Spleen (tissue), 7 donors: Measurements from ENCODE around the gene ACCSL.

ENCODE experiments used
- POLR2A ChIP-seq, 3 donors: fragments of 450-650 bp; IDR thresholded peaks; one replicate each; pipeline ENCODE4 v1.5.1; 2017; ENCODE audit warnings: antibody characterized with exemption in 3 of 3, mild to moderate bottlenecking in 1 of 3
- TF ChIP-seq, protein P1 (sequence below), 11 experiments: fragments of 200-600 bp in 7 of 11; fragments of 450-650 bp in 4 of 11; sonication (generic) in 4 of 11; IDR thresholded peaks in 8 of 11; conservative IDR thresholded peaks in 3 of 11; 1 replicate in 7 of 11; 2 replicates in 4 of 11; pipeline versions ENCODE4 v1.4.0 to v1.8.0; 2016 to 2021; ENCODE audit warnings: antibody characterized with exemption in 11 of 11, inconsistent platforms in 4 of 11, mild to moderate bottlenecking in 1 of 11
- donor health status: DM: no; HTN: no; CAD: no; lungs with moderate emphysema.
- donor health status: DM: no; HTN: no; CAD: no.
- donor health status: DM: no; HTN: no; CAD: no.

DNA sequence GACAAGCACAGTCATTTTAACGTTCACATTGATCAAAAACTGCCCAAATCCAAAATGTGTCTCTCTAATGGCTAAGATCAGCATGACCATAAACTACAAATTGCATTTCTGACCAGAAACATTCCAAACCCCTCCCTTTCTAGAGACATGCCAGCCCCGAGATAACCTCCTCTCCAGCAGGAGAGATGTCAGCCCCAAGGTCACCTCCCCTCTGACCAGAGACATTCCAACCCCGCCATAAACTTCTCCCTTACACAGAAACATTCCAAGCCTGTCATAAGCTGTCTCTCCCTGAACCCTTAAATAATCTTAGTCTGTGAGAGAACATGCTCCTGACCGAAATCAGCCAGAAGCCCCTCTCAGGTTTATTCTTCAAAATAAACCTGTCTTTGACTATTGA is 41.1 kb downstream of the ACCSL start:
- TF ChIP-seq, protein P1, sequence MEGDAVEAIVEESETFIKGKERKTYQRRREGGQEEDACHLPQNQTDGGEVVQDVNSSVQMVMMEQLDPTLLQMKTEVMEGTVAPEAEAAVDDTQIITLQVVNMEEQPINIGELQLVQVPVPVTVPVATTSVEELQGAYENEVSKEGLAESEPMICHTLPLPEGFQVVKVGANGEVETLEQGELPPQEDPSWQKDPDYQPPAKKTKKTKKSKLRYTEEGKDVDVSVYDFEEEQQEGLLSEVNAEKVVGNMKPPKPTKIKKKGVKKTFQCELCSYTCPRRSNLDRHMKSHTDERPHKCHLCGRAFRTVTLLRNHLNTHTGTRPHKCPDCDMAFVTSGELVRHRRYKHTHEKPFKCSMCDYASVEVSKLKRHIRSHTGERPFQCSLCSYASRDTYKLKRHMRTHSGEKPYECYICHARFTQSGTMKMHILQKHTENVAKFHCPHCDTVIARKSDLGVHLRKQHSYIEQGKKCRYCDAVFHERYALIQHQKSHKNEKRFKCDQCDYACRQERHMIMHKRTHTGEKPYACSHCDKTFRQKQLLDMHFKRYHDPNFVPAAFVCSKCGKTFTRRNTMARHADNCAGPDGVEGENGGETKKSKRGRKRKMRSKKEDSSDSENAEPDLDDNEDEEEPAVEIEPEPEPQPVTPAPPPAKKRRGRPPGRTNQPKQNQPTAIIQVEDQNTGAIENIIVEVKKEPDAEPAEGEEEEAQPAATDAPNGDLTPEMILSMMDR (IDR thresholded peaks at IDR 0.05 in 8 of 11, conservative IDR thresholded peaks at IDR 0.05 in 3 of 11) = no peak
- TF ChIP-seq POLR2A (IDR thresholded peaks at IDR 0.05) = no peak
